Mesenteric fat pad (tissue), 1 donor: ENCODE data around the gene ATP6V0E1. TPM values are rescaled to one million over a fixed set of nuclear protein-coding genes. Genes with fewer than 3 reads are reported as not detected.
"Not testable (repeated sequence)": the region's sequence is repeated elsewhere in the genome, so short reads cannot be mapped to it uniquely, and the experiment has no call there.

Source experiments
- DNase-seq: peaks from one replicate; pipeline ENCODE4 v3.0.0-alpha.2; 2020; ENCODE audit warnings: low spot score
- total RNA-seq: library from RNA; stranded (reverse); fragmentation: NEBNext Ultra II Directional; extraction: Animal tissue kit (Norgen Biotek cat#: 25700); gene quantifications from one replicate; pipeline ENCODE4 v1.2.1, GENCODE V29; 2021
- donor health status: DM: yes; HTN: yes; CAD: no.

ATP6V0E1 gene
- total RNA-seq, 1 donor from 2014 or later: 319 TPM

GRCh38 chr5:173075137-173075843 is 91.7 kb downstream of the ATP6V0E1 start:
- DNase-seq: no peak

DNA sequence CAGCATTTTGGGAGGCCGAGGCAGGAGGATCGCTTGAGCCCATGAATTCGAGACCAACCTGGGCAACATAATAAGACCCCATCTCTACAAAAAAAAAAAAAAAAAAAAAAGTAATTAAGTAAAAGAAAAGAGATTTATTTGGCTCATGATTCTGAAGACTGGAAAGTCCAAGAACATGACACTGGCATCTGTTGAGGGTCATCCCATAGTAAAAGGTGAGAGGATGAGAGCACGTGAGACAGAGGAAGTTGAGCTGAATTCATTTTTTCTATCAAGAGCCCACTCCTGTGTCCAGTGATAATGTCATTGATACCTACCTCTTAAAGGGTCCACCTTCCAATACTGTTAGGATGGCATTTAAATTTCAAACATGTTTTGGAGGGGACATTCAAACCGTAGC is 92.4 kb downstream of the ATP6V0E1 start:
- DNase-seq: no peak

GRCh38 chr5:173076471-173076870 is 92.9 kb downstream of the ATP6V0E1 start:
- DNase-seq: not testable (repeated sequence)

DNA sequence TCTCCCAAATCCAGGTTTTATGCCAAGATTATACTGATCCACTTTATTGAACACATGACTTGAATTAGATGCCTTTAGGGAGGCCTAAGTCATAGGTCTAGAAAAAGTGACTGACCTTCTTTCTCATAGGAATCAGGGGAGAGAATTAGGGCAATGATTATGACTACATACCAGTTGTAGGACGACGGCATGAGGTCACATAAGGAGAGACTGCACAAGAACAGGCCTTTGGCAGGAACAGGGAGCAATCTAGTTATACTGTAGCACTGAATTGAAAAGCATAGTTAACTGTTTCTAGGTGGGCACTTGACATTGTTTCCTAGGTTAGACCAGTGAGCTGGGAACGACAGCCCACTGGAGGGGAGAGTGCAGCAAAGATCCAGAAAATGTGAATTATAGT is 95.3 kb downstream of the ATP6V0E1 start:
- no peak for DNase-seq

Other genes starting within 250 kb of the ATP6V0E1 start
- 1,666 TPM for gene DUSP1, start 212.6 kb upstream of the ATP6V0E1 start, total RNA-seq
- 201 TPM for gene ERGIC1, start 149.5 kb upstream of the ATP6V0E1 start, total RNA-seq
- 28.2 TPM for gene RPL26L1, start 24.3 kb upstream of the ATP6V0E1 start, total RNA-seq
- 18.4 TPM for gene CREBRF, start 72.6 kb downstream of the ATP6V0E1 start, total RNA-seq
- 11.7 TPM for gene BNIP1, start 160.8 kb downstream of the ATP6V0E1 start, total RNA-seq